NOMO-1 treated with DMSO at 0.1 percent for 48 hours (cell line): ENCODE data around the gene SPINK2.
A peak's percentile ranks its signal among the peaks of the same experiment; 100 is the strongest.

ENCODE experiments used
- DNase-seq: peaks from one replicate; lab custom pipeline; 2025; ENCODE audit not compliant: unreplicated experiment; lab: John Stamatoyannopoulos, UW

Gene SPINK2, protein sequence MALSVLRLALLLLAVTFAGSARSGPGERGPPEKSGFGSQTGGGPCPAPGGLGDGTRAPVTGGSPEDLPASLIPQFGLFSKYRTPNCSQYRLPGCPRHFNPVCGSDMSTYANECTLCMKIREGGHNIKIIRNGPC

DNA sequence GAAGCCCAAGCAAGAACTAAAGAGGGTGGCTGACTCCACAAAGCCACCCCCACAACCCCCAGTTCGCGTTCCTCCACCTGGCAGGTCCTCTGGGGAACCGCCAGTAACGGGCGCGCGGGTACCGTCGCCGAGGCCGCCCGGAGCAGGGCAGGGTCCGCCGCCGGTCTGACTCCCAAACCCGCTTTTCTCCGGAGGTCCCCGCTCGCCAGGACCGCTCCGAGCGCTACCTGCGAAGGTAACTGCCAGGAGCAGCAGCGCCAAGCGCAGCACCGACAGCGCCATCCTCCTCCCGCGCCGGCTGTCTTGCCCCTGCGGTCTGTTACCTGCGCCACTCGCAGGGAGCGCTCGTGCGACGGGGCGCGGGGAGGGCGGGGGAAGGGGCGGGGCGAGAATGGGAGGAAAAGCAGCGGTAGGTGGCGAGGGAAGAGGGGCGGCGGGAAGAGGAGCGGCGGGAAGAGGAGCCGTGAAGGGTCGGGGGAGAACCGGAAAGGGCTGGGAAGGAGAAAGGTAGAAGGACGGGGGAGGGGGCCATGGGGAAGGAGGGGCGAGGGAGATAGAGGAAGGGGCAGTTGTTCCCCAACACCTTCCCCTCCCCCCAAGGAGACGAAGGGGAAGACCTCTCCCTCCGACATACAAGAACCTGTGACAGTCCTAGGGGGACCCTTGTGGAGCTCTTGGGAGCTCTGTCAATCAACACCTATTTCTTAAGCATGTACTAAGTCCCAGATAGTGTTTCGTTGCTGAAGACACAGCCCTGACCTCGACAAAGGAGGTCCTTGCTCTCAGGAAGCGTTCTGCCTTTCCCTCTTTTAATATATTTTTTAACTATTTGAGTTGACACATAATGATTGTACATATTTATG is at the start of gene SPINK2:
Gene SPINK2, minus strand, starts transcription at position 321 of the 863 bp plus-strand sequence. Its CDS starts 39 bp downstream, at position 282.
- DNase-seq = peak; percentile 34

DNA sequence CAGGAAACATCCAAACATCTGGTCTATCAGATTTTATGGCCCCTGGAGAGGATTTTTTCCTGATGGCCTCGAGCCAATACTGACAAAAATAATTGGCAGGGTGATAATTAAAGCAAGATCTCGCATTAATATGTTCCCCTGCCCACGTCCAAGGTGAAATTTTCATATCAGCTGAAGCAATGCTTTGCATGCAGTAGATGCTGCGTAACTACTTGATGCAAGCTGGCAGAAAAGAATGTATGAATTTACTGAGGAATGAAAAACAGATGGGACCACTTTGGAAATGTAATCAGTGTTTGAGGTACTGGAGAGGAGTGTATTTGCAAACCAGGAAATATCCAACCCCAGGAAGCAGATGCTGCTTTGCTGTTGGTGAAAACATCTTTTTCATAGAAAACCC is 49.4 kb upstream of the SPINK2 start:
- no peak for DNase-seq

DNA sequence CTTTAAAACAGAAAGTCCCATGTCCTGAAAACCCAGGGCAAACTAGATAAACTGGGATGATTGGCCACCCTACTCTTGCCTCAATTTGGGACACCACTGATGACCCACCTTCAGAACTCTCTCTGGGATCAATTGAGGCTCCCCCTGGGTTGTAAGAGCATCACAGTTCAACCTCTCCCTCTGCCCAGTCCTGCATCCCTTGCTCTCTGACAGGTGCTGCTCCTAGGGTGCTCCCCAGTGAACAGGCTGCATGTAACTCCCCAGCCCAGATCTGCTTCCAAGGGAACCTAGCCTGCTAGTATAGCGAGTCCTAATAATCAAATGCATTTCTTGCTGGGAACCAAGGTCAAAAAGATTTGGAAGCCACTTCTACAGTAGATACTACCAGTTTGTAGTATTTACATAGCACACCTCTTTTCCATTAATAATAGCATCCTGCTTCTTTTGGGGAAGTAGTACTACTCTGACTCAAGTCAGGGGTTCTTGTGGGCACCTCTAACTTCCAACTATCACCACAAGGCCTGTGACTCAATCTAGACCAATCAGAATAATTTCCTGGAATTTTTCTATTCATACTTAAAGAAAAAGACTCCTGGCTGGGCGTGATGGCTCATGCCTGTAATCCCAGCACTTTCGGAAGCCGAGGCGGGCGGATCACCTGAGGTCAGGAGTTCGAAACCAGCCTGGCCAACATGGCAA is 42.1 kb upstream of the SPINK2 start:
- DNase-seq = peak; percentile 90

DNA sequence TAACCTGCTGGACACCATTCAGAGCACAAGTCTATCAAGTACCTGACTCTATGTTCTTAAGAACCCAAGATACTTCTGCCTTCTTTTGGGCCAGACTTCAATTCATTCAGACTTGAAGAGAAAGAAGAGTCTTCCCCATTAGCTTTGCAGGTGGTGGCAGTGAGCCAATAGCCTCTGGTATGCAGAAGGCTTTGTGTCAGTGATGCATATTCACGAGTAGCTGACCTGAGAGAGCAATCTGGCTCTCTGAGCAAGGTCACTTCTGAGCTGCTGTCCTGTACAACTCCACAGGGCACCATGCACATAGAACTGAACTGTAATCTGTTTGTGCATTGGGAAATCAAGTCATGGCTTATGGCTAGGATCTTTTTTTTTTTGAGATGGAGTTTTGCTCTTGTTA is 39.9 kb upstream of the SPINK2 start:
- DNase-seq = no peak

DNA sequence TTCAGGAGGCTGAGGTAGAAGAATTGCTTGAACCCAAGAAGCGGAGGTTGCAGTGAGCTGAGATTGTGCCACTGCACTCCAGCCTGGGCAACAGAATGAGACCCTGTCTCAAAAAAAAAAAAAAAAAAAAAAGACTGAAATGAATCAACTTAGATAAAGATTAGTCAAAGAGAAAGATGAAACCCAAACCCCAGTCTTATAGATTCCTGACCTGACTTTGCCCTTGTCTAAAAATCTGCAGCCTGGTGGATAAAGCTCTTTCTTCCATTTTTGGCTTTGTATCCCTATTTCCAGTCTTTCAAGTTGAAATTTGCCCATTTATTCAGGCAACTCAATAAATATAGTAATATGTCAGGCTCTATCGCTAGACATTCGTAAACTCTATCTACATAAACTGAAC is 39.3 kb upstream of the SPINK2 start:
- DNase-seq = no peak

DNA sequence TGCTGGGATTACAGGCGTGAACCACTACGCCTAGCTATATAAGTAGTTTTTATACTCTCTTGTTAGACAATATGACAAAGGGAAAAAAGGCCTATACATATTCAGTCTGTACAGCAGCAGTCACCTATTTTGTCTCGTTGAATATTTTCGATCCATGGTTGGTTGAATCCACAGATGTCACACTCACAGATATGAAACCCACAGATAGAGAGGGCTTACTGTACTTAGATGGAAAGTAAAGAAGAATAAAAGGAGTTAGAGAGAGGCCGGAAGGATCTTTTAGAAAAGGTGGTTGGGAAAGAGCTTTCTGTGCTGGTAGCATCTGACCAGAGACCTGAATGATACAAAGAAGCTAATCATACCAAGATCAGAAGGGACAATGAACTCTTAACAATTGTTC is 38.3 kb upstream of the SPINK2 start:
- no peak for DNase-seq

DNA sequence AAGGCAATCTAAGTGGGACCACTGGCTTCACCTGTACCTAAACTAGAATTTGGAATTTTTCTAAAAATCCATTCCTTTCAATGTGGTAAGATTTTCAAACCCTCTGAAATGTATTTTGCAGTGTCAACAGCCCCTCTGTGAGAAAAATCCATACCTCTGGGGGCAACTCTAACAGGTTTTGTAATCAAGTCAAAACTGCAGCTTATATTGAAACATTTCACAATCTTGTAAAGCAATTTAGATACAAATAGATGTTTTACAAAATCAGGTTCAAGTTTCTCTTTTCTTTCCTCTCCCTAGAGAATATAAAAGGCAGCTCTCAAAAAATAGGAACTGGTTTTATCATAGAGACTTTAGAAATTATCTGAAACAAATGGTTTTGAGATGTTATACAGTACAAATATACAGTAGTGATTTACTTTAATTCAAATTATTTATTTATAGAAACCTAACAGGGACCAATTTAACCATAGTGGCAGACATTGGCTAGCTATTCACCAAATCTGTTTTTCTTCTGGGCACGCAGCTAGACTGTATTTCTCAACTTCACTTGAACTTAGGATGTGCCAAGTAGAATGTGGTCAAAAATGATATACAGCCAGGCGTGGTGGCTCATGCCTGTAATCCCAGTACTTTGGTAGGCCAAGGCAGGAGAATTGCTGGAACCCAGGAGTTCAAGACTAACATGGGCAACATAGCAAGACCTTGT is 36.3 kb upstream of the SPINK2 start:
- peak; percentile 69 for DNase-seq

DNA sequence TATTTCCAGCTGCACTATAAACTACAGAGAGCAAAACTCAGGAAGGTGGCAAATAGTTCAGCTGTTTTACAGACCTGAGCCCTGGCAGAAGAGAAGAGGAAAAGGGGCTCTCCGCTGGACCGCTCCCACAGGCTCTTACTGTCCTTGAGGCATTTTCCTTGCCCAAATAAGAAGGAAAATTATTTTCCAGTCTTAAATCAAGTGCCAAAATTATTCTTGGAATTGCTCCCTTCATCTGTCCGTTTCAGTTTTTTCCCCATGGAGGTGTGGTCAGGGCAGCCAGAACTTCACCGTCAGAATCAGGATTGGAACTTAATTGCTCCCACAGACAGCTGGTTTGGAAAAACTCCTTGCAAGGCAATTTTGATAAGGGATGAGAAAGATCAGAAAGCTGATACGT is 35.2 kb upstream of the SPINK2 start:
- DNase-seq = no peak

DNA sequence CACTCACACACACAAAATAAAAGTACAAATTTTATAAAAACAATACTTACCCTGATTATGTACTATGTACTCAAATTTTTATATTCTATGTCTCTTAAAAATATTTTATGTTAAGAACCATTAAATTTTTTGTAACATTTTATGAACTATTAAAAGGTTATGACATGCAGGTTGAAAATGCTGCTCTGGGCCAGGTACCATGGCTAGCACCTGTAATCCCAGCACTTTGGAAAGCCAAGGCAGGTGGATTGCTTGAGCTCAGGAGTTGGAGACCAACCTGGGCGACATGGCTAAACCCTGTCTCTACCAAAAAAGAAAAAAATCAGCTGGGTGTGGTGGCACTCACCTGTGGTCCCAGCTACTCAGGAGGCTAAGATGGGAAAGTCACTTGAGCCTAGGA is 29.4 kb upstream of the SPINK2 start:
- no peak for DNase-seq

DNA sequence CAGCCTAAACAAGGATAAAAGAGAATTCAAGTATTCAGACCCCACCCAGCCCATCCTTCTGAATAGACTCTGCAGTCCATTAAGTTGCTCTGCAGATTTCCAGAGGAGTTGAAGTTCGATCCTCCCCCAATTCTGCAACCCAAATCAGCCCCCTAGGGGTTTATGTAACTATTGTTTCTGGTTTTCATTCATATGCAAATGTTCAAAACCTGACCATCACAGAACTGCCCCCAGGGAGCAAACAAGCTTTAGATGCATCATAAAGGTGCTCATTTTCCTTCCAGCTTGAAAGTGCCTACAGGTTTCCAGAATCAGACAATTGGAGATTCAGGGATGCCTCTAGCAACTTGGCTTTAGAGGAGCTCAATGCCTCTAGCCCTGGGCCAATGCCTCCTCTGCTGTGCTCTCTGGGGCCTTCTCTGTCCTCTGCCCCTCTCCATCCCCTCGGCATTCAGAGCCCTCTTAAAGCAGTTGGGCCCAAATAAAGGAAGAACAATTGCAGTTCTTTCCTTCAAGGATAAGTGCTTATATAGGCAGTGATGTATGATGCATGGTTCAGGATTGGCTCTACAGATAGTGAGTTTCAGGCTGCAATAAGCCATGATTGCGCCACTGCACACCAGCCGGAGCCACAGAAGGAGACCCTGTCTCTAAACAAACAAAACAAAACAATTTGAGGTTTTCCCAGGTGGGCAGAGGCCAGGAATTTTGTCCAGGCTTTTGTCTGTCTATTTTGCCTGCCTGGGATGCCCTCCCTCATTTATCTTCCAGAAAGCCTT is 23.5 kb upstream of the SPINK2 start:
- no peak for DNase-seq

DNA sequence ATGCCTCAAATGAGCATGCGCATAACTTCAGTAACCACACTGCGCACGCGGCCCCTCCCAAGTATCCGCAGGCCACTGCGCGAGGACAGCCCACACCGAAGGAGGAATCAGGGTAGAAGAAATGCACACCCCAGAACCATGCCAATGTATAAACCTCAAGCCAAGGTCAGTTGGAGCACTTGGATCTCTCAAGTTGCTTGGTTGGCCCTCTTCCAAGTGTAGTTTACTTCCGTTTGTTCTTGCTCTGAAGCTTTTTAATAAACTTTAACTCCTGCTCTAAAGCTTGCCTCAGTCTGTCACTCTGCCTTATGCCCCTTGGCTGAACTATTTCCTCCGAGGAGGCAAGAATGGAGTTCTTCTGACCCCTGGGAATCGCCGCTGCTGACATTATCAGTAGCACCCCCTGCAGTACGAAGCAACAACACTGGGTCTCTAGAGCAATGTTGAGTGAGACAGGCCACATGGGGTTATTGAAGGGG is 22.0 kb upstream of the SPINK2 start:
- DNase-seq = no peak

DNA sequence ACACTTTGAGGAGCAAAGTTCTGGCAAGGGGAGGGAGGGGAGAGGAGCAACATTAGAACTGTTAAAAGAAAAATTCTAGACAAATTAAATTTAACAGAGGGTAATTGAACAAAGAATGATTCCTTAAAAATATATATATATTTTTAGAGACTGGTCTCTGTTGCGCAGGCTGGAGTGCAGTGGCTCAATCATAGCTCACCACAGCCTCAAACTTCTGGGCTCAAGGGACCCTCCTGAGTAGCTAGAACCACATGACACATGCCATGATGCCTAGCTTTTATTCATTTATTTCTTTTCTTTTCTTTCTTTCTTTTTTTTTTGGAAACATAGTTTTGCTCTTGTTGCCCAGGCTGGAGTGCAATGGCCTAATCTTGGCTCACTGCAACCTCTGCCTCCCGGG is 19.1 kb upstream of the SPINK2 start:
- no peak for DNase-seq

DNA sequence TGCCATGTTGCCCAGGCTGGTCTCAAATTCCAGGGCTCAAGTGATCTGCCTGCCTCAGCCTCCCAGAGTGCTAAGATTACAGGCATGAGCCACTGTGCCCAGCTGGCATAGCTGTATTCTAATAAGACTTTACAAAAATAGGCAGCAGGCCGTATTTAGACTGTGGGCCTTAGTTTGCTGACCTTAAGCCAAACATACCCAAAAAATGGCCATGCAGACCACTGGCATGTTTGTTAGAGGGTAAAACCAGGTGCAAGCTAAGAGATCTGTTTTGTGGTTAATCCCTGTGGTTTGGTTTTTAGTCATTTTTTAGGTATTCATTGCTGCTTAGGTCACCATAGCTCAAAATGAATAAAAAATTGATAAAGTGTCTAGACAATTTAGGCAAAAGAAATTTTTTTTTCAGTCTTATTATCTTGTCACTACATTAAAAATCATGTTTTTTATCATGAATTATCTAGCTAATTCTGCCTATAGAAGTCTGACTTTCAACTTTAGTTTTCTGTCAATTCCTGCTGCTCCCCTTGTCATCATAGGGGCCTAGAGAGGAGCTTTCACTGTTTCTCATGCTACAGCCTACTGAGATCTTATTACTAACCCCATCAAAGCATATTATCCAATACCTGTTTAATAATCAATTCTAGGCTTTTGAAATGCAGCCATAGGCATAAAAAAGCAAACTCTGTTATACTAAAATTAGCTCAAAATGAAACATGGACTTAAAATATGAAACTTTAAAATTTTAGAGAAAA is 7.5 kb upstream of the SPINK2 start:
- no peak for DNase-seq

DNA sequence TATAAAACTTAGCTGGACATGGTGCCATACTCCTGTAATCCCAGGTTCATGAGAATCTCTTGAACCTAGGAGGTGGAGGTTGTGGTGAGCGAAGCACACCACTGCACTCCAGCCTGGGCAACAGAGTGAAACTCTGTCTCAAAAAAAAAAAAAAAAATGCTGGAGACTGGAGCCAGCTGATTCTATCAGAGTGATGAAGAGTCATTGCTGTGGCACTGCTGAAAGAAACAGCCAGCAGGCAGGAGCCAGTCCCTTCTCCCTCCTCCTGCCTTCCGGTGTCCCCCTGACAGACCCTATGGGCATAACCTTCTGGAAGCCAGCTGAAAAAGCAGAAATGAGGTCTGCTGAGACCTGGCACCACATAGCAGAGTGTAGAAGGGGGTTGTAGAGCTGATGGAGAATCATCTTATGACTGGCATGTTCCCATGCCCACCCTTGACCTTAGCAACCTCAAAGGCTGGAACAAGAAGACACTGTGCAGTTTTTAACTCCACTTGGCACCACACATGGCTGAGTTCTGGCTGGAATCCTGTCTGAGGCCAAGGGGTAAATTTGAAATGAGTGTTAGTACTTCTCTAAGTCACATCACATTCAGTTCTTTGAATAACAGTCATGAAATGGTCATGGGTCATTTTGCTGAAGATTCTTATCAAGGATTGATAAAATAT is 2.6 kb upstream of the SPINK2 start:
- DNase-seq = no peak

DNA sequence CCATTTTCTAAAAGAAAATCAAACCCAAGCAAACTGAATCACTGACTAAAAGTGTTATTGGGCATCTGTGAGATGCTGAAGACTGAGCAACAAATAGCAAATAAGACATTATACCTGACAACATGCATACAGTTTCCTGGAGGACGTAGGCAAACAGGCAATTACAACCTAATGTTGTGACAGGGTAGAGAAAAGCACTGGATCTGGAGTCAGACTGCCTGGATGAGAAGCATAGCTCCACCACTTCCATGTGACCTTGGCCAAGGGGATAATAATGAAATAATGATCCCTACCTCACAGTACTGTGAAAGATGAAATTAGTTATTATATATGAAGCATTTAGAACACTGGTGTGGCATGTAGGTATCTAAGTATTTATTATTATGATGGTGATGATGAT is 2.7 kb downstream of the SPINK2 start:
- DNase-seq = no peak

DNA sequence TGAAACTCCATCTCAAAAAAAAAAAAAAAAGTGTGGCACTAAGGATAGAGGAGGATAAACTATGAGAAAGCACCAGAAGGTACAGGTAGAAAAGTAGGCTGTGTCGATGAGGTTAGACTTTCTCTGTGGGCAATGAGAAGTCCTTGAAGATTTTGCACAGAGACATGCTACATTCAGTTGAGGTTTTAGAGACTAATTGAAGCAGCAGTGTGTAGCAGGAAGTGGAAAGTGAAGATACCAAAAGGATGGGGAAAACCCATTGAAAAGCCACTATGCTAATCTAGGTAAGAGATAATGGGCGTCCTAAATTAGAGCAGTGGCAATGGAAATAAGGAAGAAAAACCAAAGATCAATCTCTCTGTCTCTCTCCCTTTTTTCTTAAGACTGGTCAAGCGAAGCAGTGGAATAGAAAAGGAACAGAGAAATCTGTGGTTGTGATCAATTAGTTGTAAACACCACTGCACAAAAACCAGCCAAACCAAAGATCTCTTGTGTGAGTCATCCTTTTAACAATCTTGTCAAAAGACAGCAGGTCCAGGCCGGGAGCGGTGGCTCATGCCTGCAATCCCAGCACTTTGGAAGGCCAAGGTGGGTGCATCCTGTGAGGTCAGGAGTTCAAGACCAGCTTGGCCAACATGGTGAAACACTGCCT is 3.5 kb downstream of the SPINK2 start:
- peak; percentile 62 for DNase-seq

DNA sequence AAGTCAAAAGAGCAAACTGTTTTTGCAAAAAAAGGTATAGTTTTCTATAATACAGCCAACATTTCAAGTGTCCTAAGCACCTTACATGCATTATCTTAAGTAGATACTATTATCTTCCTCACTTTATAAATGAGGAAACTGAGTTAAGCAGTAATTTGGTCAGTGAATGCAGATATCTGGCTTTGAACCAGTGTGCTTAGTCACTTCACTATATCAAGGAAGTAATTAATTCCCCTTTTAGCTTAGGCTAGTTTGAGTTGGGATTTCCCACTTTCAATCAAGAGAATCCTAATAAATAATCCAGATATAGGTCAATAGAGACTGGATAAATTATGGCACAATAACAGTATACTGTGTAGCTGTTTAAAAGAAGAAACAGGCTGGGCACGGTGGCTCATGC is 14.8 kb downstream of the SPINK2 start:
- peak; percentile 20 for DNase-seq

DNA sequence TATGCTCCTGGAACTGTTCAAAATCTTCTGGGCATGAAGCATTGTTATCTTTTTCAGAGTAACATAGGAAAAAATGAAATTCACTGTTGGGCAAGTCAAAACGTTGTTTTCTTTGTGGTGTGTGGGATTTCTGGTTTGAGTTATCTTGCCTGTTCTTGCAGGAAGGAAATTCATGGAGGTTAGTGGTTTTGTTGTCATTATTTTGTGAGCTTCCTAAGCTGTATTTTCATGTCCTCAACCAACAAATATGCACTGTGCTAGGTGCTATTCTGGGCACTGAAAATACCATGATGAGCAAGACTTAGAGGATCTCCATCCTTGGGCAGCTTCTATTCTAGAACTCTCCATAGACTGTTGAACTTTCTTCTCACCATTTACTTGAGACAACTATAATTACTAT is 16.9 kb downstream of the SPINK2 start:
- peak; percentile 76 for DNase-seq

DNA sequence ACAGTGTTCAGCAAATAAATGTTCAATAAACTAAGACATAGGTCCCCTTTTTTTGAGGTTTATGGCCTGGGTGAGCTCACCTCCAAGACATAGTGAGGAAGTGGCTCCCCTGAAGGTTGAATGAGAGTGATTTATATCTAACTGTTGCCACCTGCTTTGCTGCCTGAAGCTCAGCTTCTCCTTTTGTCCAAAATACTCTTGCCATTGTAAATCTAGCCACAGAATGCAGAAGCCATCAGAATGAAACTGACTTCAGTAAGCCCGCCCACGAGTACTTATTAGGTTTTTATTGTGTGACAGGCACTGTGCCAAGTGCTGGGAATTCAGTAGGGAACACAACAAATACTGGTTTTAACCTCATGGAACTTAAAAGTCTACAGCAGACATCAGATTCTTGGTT is 18.0 kb downstream of the SPINK2 start:
- peak; percentile 99 for DNase-seq
